SK-N-SH treated with all-trans-retinoic acid at 6 μM for 48 hours (cell line): ENCODE results near the gene SLC34A3.
"Not testable (repeated sequence)": the region's sequence is repeated elsewhere in the genome, so short reads cannot be mapped to it uniquely, and the experiment has no call there.

Source experiments
- ATAC-seq: fragments of 200-7000 bp; cut with Tn5 transposase; 3 replicates; pipeline ENCODE4 v1.9.1; 2020; ENCODE audit warnings: mild to moderate bottlenecking, moderate library complexity
- BACH2 ChIP-seq: fragments of 250-450 bp; sonication (Bioruptor Pico); IDR thresholded peaks from 2 replicates; pipeline ENCODE4 v1.9.0; 2021; ENCODE audit warnings: mild to moderate bottlenecking, borderline replicate concordance
- GLIS3 ChIP-seq: fragments of 250-450 bp; sonication (Bioruptor Pico); IDR thresholded peaks from 2 replicates; pipeline ENCODE4 v1.5.0; 2020; ENCODE audit warnings: mild to moderate bottlenecking, moderate library complexity
- OSR1 ChIP-seq: fragments of 250-450 bp; sonication (Bioruptor Pico); IDR thresholded peaks from 2 replicates; pipeline ENCODE4 v1.8.0; 2022; ENCODE audit warnings: moderate library complexity, mild to moderate bottlenecking, inconsistent platforms
- PPARA ChIP-seq: fragments of 250-450 bp; sonication (Bioruptor Pico); IDR thresholded peaks from 2 replicates; pipeline ENCODE4 v1.5.0; 2020; ENCODE audit warnings: mild to moderate bottlenecking, borderline replicate concordance
- SNAI2 ChIP-seq: fragments of 250-450 bp; sonication (Bioruptor Pico); IDR thresholded peaks from 2 replicates; pipeline ENCODE4 v1.5.0; 2020; ENCODE audit warnings: mild to moderate bottlenecking, moderate library complexity
- ZC3H10 ChIP-seq: fragments of 250-450 bp; sonication (Bioruptor Pico); IDR thresholded peaks from 2 replicates; pipeline ENCODE4 v1.5.1; 2021; ENCODE audit warnings: mild to moderate bottlenecking, moderate library complexity
- ZFP30 ChIP-seq: fragments of 450-650 bp; formaldehyde crosslinking; IDR thresholded peaks from 2 replicates; pipeline ENCODE4 v1.5.0; 2022; ENCODE audit warnings: mild to moderate bottlenecking, moderate library complexity
- ZNF565 ChIP-seq: fragments of 450-650 bp; formaldehyde crosslinking; conservative IDR thresholded peaks from 2 replicates; pipeline ENCODE4 v1.5.0; 2020; ENCODE audit warnings: low read depth, mild to moderate bottlenecking, moderate library complexity
- TF ChIP-seq, protein P1 (sequence below): fragments of 250-450 bp; sonication (Bioruptor Pico); IDR thresholded peaks from 2 replicates; pipeline ENCODE4 v1.8.0; 2020; ENCODE audit warnings: mild to moderate bottlenecking, moderate library complexity, borderline replicate concordance
- TF ChIP-seq, protein P2 (sequence below): fragments of 250-450 bp; sonication (Bioruptor Pico); IDR thresholded peaks from 2 replicates; pipeline ENCODE4 v1.5.1; 2020; ENCODE audit warnings: low read depth, mild to moderate bottlenecking, moderate library complexity
- TF ChIP-seq, protein P3 (sequence below): fragments of 250-450 bp; sonication (Bioruptor Pico); IDR thresholded peaks from 2 replicates; pipeline ENCODE4 v1.8.0; 2021; ENCODE audit warnings: low read depth, mild to moderate bottlenecking, moderate library complexity, borderline replicate concordance
- TF ChIP-seq, protein P4 (sequence below): fragments of 250-450 bp; sonication (Bioruptor Pico); IDR thresholded peaks from 2 replicates; pipeline ENCODE4 v1.5.1; 2021; ENCODE audit warnings: mild to moderate bottlenecking, moderate library complexity
- TF ChIP-seq, protein P5 (sequence below): fragments of 250-450 bp; sonication (Bioruptor Pico); IDR thresholded peaks from 2 replicates; pipeline ENCODE4 v1.5.0; 2020; ENCODE audit warnings: mild to moderate bottlenecking, moderate library complexity

The SLC34A3 gene

DNA sequence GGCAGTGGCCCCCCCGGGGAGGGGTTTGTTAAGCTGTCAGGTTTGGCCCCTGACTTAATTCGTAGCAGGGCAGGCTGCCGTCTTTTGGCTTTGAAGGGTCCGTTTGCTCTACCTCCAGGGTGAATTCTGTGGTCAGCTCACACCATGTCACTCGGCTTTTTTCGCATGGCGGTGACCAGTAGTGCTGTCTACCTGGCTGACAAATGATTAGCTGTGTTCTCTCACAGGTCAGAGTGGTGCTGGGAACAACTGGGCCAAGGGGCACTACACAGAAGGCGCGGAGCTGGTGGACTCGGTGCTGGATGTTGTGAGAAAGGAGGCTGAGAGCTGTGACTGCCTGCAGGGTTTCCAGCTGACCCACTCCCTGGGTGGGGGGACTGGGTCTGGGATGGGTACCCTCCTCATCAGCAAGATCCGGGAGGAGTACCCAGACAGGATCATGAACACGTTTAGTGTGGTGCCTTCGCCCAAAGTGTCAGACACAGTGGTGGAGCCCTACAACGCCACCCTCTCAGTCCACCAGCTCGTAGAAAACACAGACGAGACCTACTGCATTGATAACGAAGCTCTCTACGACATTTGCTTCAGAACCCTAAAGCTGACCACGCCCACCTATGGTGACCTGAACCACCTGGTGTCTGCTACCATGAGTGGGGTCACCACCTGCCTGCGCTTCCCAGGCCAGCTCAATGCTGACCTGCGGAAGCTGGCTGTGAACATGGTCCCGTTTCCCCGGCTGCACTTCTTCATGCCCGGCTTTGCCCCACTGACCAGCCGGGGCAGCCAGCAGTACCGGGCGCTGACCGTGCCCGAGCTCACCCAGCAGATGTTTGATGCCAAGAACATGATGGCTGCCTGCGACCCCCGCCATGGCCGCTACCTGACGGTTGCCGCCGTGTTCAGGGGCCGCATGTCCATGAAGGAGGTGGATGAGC lies 11.8 kb downstream of the SLC34A3 start:
- TF ChIP-seq, protein P1, sequence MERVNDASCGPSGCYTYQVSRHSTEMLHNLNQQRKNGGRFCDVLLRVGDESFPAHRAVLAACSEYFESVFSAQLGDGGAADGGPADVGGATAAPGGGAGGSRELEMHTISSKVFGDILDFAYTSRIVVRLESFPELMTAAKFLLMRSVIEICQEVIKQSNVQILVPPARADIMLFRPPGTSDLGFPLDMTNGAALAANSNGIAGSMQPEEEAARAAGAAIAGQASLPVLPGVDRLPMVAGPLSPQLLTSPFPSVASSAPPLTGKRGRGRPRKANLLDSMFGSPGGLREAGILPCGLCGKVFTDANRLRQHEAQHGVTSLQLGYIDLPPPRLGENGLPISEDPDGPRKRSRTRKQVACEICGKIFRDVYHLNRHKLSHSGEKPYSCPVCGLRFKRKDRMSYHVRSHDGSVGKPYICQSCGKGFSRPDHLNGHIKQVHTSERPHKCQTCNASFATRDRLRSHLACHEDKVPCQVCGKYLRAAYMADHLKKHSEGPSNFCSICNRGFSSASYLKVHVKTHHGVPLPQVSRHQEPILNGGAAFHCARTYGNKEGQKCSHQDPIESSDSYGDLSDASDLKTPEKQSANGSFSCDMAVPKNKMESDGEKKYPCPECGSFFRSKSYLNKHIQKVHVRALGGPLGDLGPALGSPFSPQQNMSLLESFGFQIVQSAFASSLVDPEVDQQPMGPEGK (CRISPR knock-in tag): no peak
- TF ChIP-seq PPARA: no peak
- no peak for TF ChIP-seq ZFP30 (CRISPR knock-in tag)
- TF ChIP-seq, protein P2, sequence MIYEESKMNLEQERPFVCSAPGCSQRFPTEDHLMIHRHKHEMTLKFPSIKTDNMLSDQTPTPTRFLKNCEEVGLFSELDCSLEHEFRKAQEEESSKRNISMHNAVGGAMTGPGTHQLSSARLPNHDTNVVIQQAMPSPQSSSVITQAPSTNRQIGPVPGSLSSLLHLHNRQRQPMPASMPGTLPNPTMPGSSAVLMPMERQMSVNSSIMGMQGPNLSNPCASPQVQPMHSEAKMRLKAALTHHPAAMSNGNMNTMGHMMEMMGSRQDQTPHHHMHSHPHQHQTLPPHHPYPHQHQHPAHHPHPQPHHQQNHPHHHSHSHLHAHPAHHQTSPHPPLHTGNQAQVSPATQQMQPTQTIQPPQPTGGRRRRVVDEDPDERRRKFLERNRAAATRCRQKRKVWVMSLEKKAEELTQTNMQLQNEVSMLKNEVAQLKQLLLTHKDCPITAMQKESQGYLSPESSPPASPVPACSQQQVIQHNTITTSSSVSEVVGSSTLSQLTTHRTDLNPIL (CRISPR knock-in tag): no peak
- TF ChIP-seq, protein P3, sequence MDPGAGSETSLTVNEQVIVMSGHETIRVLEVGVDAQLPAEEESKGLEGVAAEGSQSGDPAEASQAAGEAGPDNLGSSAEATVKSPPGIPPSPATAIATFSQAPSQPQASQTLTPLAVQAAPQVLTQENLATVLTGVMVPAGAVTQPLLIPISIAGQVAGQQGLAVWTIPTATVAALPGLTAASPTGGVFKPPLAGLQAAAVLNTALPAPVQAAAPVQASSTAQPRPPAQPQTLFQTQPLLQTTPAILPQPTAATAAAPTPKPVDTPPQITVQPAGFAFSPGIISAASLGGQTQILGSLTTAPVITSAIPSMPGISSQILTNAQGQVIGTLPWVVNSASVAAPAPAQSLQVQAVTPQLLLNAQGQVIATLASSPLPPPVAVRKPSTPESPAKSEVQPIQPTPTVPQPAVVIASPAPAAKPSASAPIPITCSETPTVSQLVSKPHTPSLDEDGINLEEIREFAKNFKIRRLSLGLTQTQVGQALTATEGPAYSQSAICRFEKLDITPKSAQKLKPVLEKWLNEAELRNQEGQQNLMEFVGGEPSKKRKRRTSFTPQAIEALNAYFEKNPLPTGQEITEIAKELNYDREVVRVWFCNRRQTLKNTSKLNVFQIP: no peak
- TF ChIP-seq BACH2 (CRISPR knock-in tag): no peak
- no peak for TF ChIP-seq SNAI2 (CRISPR knock-in tag)
- no peak for TF ChIP-seq ZNF565 (CRISPR knock-in tag)
- no peak for TF ChIP-seq GLIS3
- TF ChIP-seq, protein P4, sequence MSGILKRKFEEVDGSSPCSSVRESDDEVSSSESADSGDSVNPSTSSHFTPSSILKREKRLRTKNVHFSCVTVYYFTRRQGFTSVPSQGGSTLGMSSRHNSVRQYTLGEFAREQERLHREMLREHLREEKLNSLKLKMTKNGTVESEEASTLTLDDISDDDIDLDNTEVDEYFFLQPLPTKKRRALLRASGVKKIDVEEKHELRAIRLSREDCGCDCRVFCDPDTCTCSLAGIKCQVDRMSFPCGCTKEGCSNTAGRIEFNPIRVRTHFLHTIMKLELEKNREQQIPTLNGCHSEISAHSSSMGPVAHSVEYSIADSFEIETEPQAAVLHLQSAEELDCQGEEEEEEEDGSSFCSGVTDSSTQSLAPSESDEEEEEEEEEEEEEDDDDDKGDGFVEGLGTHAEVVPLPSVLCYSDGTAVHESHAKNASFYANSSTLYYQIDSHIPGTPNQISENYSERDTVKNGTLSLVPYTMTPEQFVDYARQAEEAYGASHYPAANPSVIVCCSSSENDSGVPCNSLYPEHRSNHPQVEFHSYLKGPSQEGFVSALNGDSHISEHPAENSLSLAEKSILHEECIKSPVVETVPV: no peak
- TF ChIP-seq OSR1 (CRISPR knock-in tag): no peak
- no peak for TF ChIP-seq ZC3H10 (CRISPR knock-in tag)
- TF ChIP-seq, protein P5, sequence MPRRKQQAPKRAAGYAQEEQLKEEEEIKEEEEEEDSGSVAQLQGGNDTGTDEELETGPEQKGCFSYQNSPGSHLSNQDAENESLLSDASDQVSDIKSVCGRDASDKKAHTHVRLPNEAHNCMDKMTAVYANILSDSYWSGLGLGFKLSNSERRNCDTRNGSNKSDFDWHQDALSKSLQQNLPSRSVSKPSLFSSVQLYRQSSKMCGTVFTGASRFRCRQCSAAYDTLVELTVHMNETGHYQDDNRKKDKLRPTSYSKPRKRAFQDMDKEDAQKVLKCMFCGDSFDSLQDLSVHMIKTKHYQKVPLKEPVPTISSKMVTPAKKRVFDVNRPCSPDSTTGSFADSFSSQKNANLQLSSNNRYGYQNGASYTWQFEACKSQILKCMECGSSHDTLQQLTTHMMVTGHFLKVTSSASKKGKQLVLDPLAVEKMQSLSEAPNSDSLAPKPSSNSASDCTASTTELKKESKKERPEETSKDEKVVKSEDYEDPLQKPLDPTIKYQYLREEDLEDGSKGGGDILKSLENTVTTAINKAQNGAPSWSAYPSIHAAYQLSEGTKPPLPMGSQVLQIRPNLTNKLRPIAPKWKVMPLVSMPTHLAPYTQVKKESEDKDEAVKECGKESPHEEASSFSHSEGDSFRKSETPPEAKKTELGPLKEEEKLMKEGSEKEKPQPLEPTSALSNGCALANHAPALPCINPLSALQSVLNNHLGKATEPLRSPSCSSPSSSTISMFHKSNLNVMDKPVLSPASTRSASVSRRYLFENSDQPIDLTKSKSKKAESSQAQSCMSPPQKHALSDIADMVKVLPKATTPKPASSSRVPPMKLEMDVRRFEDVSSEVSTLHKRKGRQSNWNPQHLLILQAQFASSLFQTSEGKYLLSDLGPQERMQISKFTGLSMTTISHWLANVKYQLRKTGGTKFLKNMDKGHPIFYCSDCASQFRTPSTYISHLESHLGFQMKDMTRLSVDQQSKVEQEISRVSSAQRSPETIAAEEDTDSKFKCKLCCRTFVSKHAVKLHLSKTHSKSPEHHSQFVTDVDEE (CRISPR knock-in tag): no peak
- ATAC-seq: no peak

DNA sequence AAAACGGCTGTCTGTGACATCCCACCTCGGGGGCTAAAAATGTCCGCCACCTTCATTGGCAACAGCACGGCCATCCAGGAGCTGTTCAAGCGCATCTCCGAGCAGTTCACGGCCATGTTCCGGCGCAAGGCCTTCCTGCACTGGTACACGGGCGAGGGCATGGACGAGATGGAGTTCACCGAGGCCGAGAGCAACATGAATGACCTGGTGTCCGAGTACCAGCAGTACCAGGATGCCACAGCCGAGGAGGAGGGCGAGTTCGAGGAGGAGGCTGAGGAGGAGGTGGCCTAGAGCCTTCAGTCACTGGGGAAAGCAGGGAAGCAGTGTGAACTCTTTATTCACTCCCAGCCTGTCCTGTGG lies 12.5 kb downstream of the SLC34A3 start:
- ATAC-seq: not testable (repeated sequence)

DNA sequence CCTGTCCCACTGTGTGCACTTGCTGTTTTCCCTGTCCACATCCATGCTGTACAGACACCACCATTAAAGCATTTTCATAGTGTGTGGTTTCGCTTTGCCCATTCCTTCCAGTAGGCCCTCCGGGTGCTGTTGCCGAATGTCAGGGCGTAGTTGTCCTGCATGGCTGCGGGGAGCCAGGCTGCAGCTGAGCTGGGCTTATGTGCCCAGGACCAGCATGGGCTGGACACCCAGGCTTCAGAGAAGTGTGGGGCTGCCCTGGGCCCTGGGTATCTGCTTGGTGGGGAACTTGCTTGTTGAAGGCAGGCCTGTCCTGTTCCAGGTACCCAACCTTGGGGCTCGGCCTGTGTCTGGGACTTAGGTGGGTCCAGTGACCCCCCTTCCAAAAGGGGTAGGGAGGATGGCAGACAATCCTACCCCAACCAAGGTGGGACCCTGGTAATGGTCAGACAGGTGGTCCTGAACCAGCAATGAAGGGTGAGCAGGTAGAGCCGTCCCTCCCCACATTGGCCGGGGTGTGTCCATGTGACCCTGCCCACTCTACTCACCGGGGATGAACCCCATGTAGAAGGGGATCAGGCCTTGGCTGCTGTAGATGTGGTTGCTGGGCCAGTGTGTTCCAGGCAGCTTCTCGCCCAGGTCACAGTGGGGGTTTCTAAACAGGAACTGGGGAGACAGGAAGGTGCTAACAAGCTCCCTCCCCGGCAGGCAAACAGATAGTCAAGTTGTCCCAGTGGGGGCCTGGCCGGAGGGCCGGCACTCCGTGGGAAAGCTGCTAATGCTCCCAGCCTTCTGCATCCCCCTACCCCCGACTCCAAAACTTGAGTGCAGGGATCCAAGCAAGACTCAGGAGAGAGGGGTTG lies 13.2 kb downstream of the SLC34A3 start:
- TF ChIP-seq, protein P5 (CRISPR knock-in tag): no peak
- TF ChIP-seq, protein P1 (CRISPR knock-in tag): 0 out of 2 replicates have a peak, but pooled peaks have one; percentile 10
- ATAC-seq: no peak; the same call in 2 of the 3 replicates
